GM06990 (cell line): ENCODE results near the gene SERPINE2.
A peak's percentile ranks its signal among the peaks of the same experiment; 100 is the strongest.

Source experiments
- DNase-seq: peaks from one replicate; pipeline ENCODE4 v3.0.0-alpha.2; 2011; ENCODE audit not compliant: insufficient read length; ENCODE audit errors: extremely low read depth
- H3K27me3 ChIP-seq: replicated peaks from 2 replicates; pipeline ENCODE4 v1.6.0; 2011; ENCODE audit warnings: low read length; ENCODE audit not compliant: control insufficient read depth, insufficient read depth
- H3K36me3 ChIP-seq: 2 replicates; pipeline ENCODE4 v1.5.1; 2011; ENCODE audit warnings: low read length; ENCODE audit not compliant: control insufficient read depth, insufficient read depth
- H3K4me3 ChIP-seq: replicated peaks from 2 replicates; pipeline ENCODE4 v1.5.1; 2011; ENCODE audit warnings: low read depth, mild to moderate bottlenecking, control low read depth, low read length
- TF ChIP-seq, protein P1 (sequence below): IDR thresholded peaks from 2 replicates; pipeline ENCODE4 v1.5.1; 2011; ENCODE audit warnings: low read length, control low read depth, mild to moderate bottlenecking, inconsistent platforms; ENCODE audit not compliant: insufficient read depth, poor library complexity, severe bottlenecking

The SERPINE2 gene, protein sequence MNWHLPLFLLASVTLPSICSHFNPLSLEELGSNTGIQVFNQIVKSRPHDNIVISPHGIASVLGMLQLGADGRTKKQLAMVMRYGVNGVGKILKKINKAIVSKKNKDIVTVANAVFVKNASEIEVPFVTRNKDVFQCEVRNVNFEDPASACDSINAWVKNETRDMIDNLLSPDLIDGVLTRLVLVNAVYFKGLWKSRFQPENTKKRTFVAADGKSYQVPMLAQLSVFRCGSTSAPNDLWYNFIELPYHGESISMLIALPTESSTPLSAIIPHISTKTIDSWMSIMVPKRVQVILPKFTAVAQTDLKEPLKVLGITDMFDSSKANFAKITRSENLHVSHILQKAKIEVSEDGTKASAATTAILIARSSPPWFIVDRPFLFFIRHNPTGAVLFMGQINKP

DNA sequence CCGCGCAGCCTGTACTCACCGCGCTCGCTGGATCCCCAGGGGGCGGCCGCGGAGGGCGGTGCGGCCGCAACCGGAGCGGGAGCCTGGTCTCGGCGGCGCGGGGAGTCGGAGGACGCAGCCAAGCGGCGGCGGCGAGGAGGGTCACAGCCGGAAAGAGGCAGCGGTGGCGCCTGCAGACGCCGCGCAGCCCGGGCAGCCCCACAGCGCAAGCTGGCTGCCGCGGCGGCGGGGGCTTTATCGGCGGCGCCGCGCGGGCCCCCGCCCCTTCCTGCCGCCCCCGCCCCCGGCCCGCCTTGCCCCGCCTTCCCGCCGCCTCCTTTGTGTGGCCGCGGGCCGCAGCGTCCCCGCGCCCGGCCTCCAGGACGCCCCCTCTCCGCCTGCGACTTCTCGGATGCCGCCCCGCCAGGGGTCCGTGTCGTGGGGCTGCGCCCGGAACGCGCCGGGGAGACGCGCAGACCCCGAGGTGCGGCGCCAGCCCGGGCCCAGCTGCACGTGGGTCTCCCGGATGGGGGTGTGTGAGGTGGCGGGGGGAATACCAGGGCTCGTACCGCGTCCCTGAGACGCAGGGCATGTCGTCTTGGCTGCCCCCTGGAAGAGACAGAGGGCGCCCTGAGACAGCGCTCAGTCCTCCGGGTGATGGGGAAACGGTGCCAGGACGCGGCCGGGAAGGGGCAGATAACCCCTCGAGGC, at the start of gene SERPINE2:
Gene SERPINE2, minus strand, starts transcription at position 207 of the 690 bp plus-strand sequence. CDS start 37,386 bp downstream, outside the sequence.
- TF ChIP-seq, protein P1, sequence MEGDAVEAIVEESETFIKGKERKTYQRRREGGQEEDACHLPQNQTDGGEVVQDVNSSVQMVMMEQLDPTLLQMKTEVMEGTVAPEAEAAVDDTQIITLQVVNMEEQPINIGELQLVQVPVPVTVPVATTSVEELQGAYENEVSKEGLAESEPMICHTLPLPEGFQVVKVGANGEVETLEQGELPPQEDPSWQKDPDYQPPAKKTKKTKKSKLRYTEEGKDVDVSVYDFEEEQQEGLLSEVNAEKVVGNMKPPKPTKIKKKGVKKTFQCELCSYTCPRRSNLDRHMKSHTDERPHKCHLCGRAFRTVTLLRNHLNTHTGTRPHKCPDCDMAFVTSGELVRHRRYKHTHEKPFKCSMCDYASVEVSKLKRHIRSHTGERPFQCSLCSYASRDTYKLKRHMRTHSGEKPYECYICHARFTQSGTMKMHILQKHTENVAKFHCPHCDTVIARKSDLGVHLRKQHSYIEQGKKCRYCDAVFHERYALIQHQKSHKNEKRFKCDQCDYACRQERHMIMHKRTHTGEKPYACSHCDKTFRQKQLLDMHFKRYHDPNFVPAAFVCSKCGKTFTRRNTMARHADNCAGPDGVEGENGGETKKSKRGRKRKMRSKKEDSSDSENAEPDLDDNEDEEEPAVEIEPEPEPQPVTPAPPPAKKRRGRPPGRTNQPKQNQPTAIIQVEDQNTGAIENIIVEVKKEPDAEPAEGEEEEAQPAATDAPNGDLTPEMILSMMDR = peak; percentile 28
- peaks cover 1% of the 10 kb centered on the region; the same call in 1 of the 2 replicates for H3K27me3 ChIP-seq
- H3K36me3 ChIP-seq = no peaks in the 10 kb centered on the region
- H3K4me3 ChIP-seq = peak within 1 kb of the TSS; percentile 55
- DNase-seq = peak; percentile 30

DNA sequence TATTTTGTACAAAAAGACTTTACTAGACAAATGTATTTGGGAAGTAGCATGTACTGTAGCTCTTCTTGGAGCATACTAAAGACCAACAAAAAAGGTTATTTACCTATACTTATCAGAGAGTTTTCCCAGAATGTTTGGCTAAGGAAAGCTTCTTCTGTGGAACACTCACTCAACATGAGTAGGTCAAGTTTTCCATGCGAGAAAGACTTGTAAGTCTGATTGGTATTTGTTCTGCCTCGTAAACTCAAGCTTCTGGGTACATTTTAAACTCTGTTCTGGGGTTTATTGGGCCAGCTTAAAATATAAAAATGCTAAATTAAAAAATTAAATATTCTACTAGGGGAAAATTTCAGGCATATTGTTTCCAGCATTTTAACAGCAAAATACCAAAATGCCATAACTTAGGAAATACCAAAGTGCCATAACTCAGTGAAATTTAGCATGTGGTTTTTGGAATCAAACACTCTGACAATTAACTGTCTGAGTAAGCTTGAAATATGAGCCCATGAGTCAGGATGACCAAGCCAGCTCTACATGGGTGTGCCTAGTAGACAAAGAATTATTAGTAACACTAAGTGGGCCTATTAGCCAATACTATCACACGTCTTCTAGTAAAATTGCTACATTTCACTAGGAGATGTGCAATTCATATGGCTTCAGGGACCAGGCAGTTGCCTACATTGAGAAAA, 47.3 kb upstream of the SERPINE2 start:
- DNase-seq = no peak
- TF ChIP-seq, protein P1 = no peak
- Histone ChIP-seq H3K4me3 (no peak overlapping the region), H3K27me3 (no peaks in the 10 kb centered on the region), H3K36me3 (no peaks in the 10 kb centered on the region)

DNA sequence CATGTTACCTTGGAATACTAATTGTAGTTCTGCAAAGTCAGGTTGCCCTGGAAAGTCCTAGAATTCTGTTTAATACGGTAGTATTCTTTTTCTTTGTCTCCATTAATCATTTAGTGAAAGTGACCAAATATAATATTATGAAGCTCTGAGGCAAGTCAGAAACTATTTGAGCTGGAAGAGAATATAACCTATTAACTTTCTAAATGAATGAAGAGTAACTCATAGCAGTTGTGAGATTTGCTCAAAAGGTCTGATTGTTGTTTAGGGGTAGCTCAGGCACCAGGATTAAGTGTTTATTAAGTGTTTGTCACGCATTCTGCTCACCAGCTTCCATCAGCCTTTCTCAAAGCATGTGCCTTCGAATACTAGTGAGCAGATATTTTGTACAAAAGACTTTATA, 46.7 kb upstream of the SERPINE2 start:
- H3K4me3 ChIP-seq = no peak overlapping the region
- no peaks in the 10 kb centered on the region for H3K27me3 ChIP-seq
- DNase-seq = no peak
- TF ChIP-seq, protein P1 = no peak
- no peaks in the 10 kb centered on the region for H3K36me3 ChIP-seq

DNA sequence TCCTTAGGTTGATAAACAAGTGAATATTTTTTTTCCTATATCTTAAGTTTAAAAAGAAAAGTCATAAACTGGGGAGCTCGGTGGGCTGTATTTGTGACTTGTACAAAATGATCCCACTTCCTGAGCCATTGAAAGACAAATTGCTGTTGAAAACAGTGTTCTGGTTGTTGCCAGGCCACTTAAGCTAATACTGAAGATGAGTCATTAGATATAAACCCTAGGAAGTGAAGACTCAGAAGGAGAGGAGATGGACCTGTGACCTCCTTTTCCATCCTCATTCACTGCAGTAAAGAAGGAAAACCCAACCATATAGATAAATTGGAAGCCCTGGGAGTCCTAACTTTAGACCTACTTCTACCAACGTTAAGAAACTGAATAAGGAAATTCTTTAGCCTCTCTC, 46.2 kb upstream of the SERPINE2 start:
- DNase-seq = no peak
- Histone ChIP-seq H3K36me3 (no peaks in the 10 kb centered on the region), H3K27me3 (no peaks in the 10 kb centered on the region), H3K4me3 (no peak overlapping the region)
- TF ChIP-seq, protein P1 = no peak

DNA sequence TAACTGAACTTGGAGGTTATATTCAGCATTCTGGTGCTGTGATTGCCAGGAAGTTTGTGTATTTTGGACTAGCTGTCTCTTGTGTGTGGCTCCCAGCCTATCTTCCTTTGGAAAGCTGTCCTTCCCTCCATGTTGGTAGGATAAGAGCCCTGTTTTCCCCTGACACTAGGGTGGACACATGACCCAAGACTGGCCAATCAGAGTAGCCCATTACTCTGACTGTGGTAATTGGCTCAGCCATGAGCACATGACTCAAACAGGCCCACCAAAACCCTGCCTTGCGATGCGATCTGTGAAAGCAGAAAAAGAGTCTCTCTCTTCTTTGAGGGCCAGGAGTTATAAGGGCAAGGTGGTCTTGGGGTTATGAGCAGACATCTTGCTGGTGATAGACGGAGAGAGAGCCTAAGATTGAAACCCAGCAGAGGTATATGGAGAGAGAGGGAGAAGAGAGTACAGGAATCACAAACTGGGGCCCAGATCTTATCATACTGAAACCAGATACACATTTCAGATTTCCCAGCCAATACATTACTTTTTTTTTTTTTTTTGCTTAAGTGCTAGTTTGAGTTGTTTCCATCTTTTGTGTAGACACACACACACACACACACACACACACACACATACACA, 45.3 kb upstream of the SERPINE2 start:
- H3K36me3 ChIP-seq = no peaks in the 10 kb centered on the region
- TF ChIP-seq, protein P1 = no peak
- no peaks in the 10 kb centered on the region for H3K27me3 ChIP-seq
- DNase-seq = no peak
- H3K4me3 ChIP-seq = no peak overlapping the region
